ENCODE results near the gene CNOT11. TPM values are rescaled to one million over a fixed set of nuclear protein-coding genes. Genes with fewer than 3 reads are reported as not detected.
"Not testable (repeated sequence)": the region's sequence is repeated elsewhere in the genome, so short reads cannot be mapped to it uniquely, and the experiment has no call there.

The CNOT11 gene
- total RNA-seq, 1 donor from 2014 or later, result 38.3 TPM

- peaks cover 9% of the 10 kb centered on the region for H3K9me3 Mint-ChIP-seq
- H3K4me1 Mint-ChIP-seq, result peaks cover 10% of the 10 kb centered on the region
- TF ChIP-seq CTCF (IDR thresholded peaks at IDR 0.05; ENCODE audit: unreplicated experiment), result no peak
- H3K27ac Mint-ChIP-seq, result no peak overlapping the region
- H3K36me3 Mint-ChIP-seq, result peaks cover 2% of the 10 kb centered on the region
- H3K27me3 Mint-ChIP-seq (ENCODE audit: low read depth), result no peaks in the 10 kb centered on the region
- H3K4me3 Mint-ChIP-seq, result no peak overlapping the region
- no peak for DNase-seq (ENCODE audit: low spot score in 2 of 2, unreplicated experiment in 2 of 2)
Measured at GRCh38 chr2:101241158-101241557, 11.5 kb upstream of the CNOT11 start.

- H3K27me3 Mint-ChIP-seq (ENCODE audit: low read depth); H3K4me1 Mint-ChIP-seq; H3K4me3 Mint-ChIP-seq; DNase-seq (ENCODE audit: low spot score in 2 of 2, unreplicated experiment in 2 of 2); H3K9me3 Mint-ChIP-seq; H3K27ac Mint-ChIP-seq; H3K36me3 Mint-ChIP-seq: not testable (repeated sequence)
Measured at GRCh38 chr2:101244373-101244772, 8.3 kb upstream of the CNOT11 start.

- not testable (repeated sequence) for DNase-seq (ENCODE audit: low spot score in 2 of 2, unreplicated experiment in 2 of 2); H3K9me3 Mint-ChIP-seq; H3K4me3 Mint-ChIP-seq; H3K27ac Mint-ChIP-seq; H3K36me3 Mint-ChIP-seq; H3K27me3 Mint-ChIP-seq (ENCODE audit: low read depth); H3K4me1 Mint-ChIP-seq
Measured at GRCh38 chr2:101244899-101245298, 7.8 kb upstream of the CNOT11 start.

GRCh38 chr2:101245468-101245867 lies 7.2 kb upstream of the CNOT11 start:
- H3K27ac Mint-ChIP-seq; H3K4me1 Mint-ChIP-seq; H3K9me3 Mint-ChIP-seq; H3K27me3 Mint-ChIP-seq (ENCODE audit: low read depth); H3K36me3 Mint-ChIP-seq; DNase-seq (ENCODE audit: low spot score in 2 of 2, unreplicated experiment in 2 of 2); H3K4me3 Mint-ChIP-seq: not testable (repeated sequence)

- not testable (repeated sequence) for DNase-seq (ENCODE audit: low spot score in 2 of 2, unreplicated experiment in 2 of 2); H3K27me3 Mint-ChIP-seq (ENCODE audit: low read depth); H3K36me3 Mint-ChIP-seq; H3K4me3 Mint-ChIP-seq; H3K27ac Mint-ChIP-seq; H3K9me3 Mint-ChIP-seq
- H3K4me1 Mint-ChIP-seq, result peaks cover 11% of the 10 kb centered on the region
Measured at GRCh38 chr2:101248756-101249155, 3.9 kb upstream of the CNOT11 start.

- Mint-ChIP-seq H3K4me3 (no peak overlapping the region), H3K27ac (no peak overlapping the region), H3K4me1 (peaks cover 21% of the 10 kb centered on the region), H3K9me3 (no peaks in the 10 kb centered on the region), H3K27me3 (ENCODE audit: low read depth) (no peaks in the 10 kb centered on the region), H3K36me3 (no peaks in the 10 kb centered on the region)
- no peak for DNase-seq (ENCODE audit: low spot score in 2 of 2, unreplicated experiment in 2 of 2)
- TF ChIP-seq CTCF (IDR thresholded peaks at IDR 0.05; ENCODE audit: unreplicated experiment), result no peak
Measured at GRCh38 chr2:101249826-101250225, 2.9 kb upstream of the CNOT11 start.

- not testable (repeated sequence) for H3K27me3 Mint-ChIP-seq (ENCODE audit: low read depth); DNase-seq (ENCODE audit: low spot score in 2 of 2, unreplicated experiment in 2 of 2); H3K36me3 Mint-ChIP-seq; H3K27ac Mint-ChIP-seq; H3K9me3 Mint-ChIP-seq
- Mint-ChIP-seq H3K4me3 (peak overlapping the region; percentile 2), H3K4me1 (peaks cover 29% of the 10 kb centered on the region)
Measured at GRCh38 chr2:101251246-101251781, 1.4 kb upstream of the CNOT11 start.

GRCh38 chr2:101251844-101252407 lies 760 bp upstream of the CNOT11 start:
- Mint-ChIP-seq H3K27ac (peak overlapping the region; percentile 97), H3K36me3 (no peaks in the 10 kb centered on the region), H3K4me1 (peaks cover 30% of the 10 kb centered on the region), H3K27me3 (ENCODE audit: low read depth) (no peaks in the 10 kb centered on the region), H3K4me3 (peak overlapping the region; percentile 90), H3K9me3 (no peaks in the 10 kb centered on the region)
- peak; percentile 47 for TF ChIP-seq CTCF (IDR thresholded peaks at IDR 0.05; ENCODE audit: unreplicated experiment)
- DNase-seq (ENCODE audit: low spot score in 2 of 2, unreplicated experiment in 2 of 2), result peak; percentile 39 to 40
